Stimulated activated naive CD8-positive, alpha-beta T cell treated with anti-CD3 and anti-CD28 coated beads, Interleukin-15, amount 100 ng/mL, for 72 hours (primary cell): ENCODE data around the gene DPYSL3.

Experiments
- ATAC-seq: fragments of 150-1000 bp; cut with Tn5 transposase; 2 replicates; pipeline ENCODE4 v1.10.0; 2021; ENCODE audit warnings: mild to moderate bottlenecking, moderate library complexity
- DNase-seq, 2 donors: peaks; one replicate each; pipeline ENCODE4 v3.0.0; 2021 to 2022
- H3K27ac Mint-ChIP-seq, 2 donors: one replicate each; pipeline ENCODE4 v1.8.0; 2022; ENCODE audit warnings: mild to moderate bottlenecking in 2 of 2, mixed read lengths in 2 of 2, moderate library complexity in 2 of 2
- H3K27me3 Mint-ChIP-seq: one replicate; pipeline ENCODE4 v1.8.0; 2022; ENCODE audit warnings: mixed read lengths
- H3K4me1 Mint-ChIP-seq: one replicate; pipeline ENCODE4 v1.8.0; 2022; ENCODE audit warnings: mild to moderate bottlenecking, mixed read lengths
- H3K4me3 Mint-ChIP-seq, 2 donors: one replicate each; pipeline ENCODE4 v1.8.0; 2022; ENCODE audit warnings: mild to moderate bottlenecking in 2 of 2, mixed read lengths in 2 of 2, moderate library complexity in 1 of 2
- H3K9me3 Mint-ChIP-seq, 2 donors: one replicate each; pipeline ENCODE4 v1.8.0; 2022; ENCODE audit warnings: mixed read lengths in 2 of 2

The DPYSL3 gene

GRCh38 chr5:147361441-147362175 is 148.3 kb downstream of the DPYSL3 start:
- no peak for DNase-seq
- no peak overlapping the region for H3K4me3 Mint-ChIP-seq
- no peaks in the 10 kb centered on the region for H3K27me3 Mint-ChIP-seq
- no peaks in the 10 kb centered on the region for H3K4me1 Mint-ChIP-seq
- no peak for ATAC-seq
- H3K27ac Mint-ChIP-seq: no peak overlapping the region
- H3K9me3 Mint-ChIP-seq: peaks cover 4 to 6% of the 10 kb centered on the region in 2 donors

GRCh38 chr5:147360816-147361215 is 149.1 kb downstream of the DPYSL3 start:
- Mint-ChIP-seq H3K9me3 (peaks cover 4 to 6% of the 10 kb centered on the region in 2 donors), H3K27me3 (no peaks in the 10 kb centered on the region), H3K4me1 (no peaks in the 10 kb centered on the region), H3K27ac (no peak overlapping the region), H3K4me3 (no peak overlapping the region)
- ATAC-seq (no peak), DNase-seq (no peak)

GRCh38 chr5:147359581-147359980 is 150.3 kb downstream of the DPYSL3 start:
- Mint-ChIP-seq H3K4me1 (no peaks in the 10 kb centered on the region), H3K4me3 (no peak overlapping the region), H3K27me3 (no peaks in the 10 kb centered on the region), H3K9me3 (peaks cover 0 to 4% of the 10 kb centered on the region in 2 donors), H3K27ac (no peak overlapping the region)
- ATAC-seq (no peak), DNase-seq (no peak)

- no peaks in the 10 kb centered on the region for H3K27me3 Mint-ChIP-seq
- H3K27ac Mint-ChIP-seq: no peak overlapping the region
- DNase-seq (no peak), ATAC-seq (no peak)
- H3K4me3 Mint-ChIP-seq: no peak overlapping the region
- H3K9me3 Mint-ChIP-seq: peaks cover 0 to 2% of the 10 kb centered on the region in 2 donors
- no peaks in the 10 kb centered on the region for H3K4me1 Mint-ChIP-seq
Observed at GRCh38 chr5:147359101-147359500, 150.8 kb downstream of the DPYSL3 start.

GRCh38 chr5:147349241-147349640 is 160.6 kb downstream of the DPYSL3 start:
- DNase-seq (no peak), ATAC-seq (no peak)
- Mint-ChIP-seq H3K27me3 (no peaks in the 10 kb centered on the region), H3K4me3 (no peak overlapping the region), H3K9me3 (no peaks in the 10 kb centered on the region), H3K4me1 (no peaks in the 10 kb centered on the region), H3K27ac (no peak overlapping the region)

GRCh38 chr5:147348451-147348850 is 161.4 kb downstream of the DPYSL3 start:
- no peak overlapping the region for H3K27ac Mint-ChIP-seq
- H3K4me1 Mint-ChIP-seq: no peaks in the 10 kb centered on the region
- ATAC-seq (no peak), DNase-seq (no peak)
- H3K9me3 Mint-ChIP-seq: no peaks in the 10 kb centered on the region
- no peak overlapping the region for H3K4me3 Mint-ChIP-seq
- H3K27me3 Mint-ChIP-seq: no peaks in the 10 kb centered on the region

GRCh38 chr5:147348046-147348445 is 161.8 kb downstream of the DPYSL3 start:
- no peaks in the 10 kb centered on the region for H3K9me3 Mint-ChIP-seq
- ATAC-seq (no peak), DNase-seq (no peak)
- H3K27me3 Mint-ChIP-seq: no peaks in the 10 kb centered on the region
- no peak overlapping the region for H3K27ac Mint-ChIP-seq
- no peaks in the 10 kb centered on the region for H3K4me1 Mint-ChIP-seq
- H3K4me3 Mint-ChIP-seq: no peak overlapping the region

GRCh38 chr5:147346006-147346561 is 163.8 kb downstream of the DPYSL3 start:
- no peak overlapping the region for H3K27ac Mint-ChIP-seq
- H3K9me3 Mint-ChIP-seq: no peaks in the 10 kb centered on the region
- H3K4me3 Mint-ChIP-seq: no peak overlapping the region
- no peaks in the 10 kb centered on the region for H3K27me3 Mint-ChIP-seq
- no peaks in the 10 kb centered on the region for H3K4me1 Mint-ChIP-seq
- ATAC-seq: no peak
- DNase-seq: no peak

- ATAC-seq (no peak), DNase-seq (no peak)
- Mint-ChIP-seq H3K27ac (peak overlapping the region in 1 of 2 donors; percentile 51), H3K27me3 (no peaks in the 10 kb centered on the region), H3K4me3 (no peak overlapping the region), H3K9me3 (no peaks in the 10 kb centered on the region), H3K4me1 (no peaks in the 10 kb centered on the region)
Observed at GRCh38 chr5:147344861-147345260, 165.0 kb downstream of the DPYSL3 start.

- no peaks in the 10 kb centered on the region for H3K4me1 Mint-ChIP-seq
- peaks cover 0 to 10% of the 10 kb centered on the region in 2 donors for H3K9me3 Mint-ChIP-seq
- H3K27me3 Mint-ChIP-seq: no peaks in the 10 kb centered on the region
- DNase-seq (no peak), ATAC-seq (no peak)
- no peak overlapping the region for H3K27ac Mint-ChIP-seq
- H3K4me3 Mint-ChIP-seq: no peak overlapping the region
Observed at GRCh38 chr5:147341345-147341744, 168.5 kb downstream of the DPYSL3 start.

GRCh38 chr5:147340941-147341340 is 168.9 kb downstream of the DPYSL3 start:
- no peak for ATAC-seq

More at GRCh38 chr5:147340941-147341340, 168.9 kb downstream of the DPYSL3 start:
- no peak overlapping the region for H3K27ac Mint-ChIP-seq
- H3K9me3 Mint-ChIP-seq: peaks cover 0 to 10% of the 10 kb centered on the region in 2 donors
- DNase-seq: no peak
- no peak overlapping the region for H3K4me3 Mint-ChIP-seq
- H3K27me3 Mint-ChIP-seq: no peaks in the 10 kb centered on the region
- no peaks in the 10 kb centered on the region for H3K4me1 Mint-ChIP-seq
